ENCODE measurements around the gene ZDHHC18.

The ZDHHC18 gene

DNA sequence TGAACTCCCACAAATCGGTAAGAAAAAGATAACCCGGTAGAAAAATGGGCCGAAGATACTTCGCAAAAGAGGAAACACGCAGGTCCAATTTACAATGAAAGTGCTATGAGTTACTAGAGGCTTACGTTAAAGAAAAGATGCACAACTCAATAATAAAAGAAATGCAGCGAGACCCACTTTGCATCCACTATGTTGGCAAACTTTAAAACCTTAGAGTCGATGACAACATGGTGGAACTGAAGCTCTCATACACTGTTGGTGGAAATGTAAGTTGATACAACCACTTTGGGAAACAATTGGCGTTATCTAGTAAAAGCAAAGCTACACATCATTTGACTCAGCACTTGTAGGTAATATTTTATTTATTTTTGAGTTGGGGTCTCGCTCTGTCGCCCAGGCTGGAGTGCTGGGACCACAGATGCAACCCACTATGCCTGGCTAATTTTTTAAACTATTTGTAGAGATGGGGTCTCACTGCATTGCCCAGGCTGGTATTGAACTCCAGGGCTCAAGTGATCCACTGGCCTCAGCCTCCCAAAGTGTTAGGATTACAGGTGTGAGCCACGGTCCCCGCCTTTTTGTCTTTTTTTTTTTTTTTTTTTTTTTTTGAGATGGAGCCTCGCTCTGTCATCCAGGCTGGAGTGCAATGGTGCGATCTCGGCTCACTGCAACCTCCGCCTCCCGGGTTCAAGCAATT lies 74.5 kb downstream of the ZDHHC18 start:
- DNase-seq: no peak

Measured in NCI-H2029 (cell line).